Breast epithelium (tissue), 3 donors: Measurements from ENCODE around the gene TAMALIN.

ENCODE experiments used
- POLR2A ChIP-seq: fragments of 450-650 bp; IDR thresholded peaks from one replicate; pipeline ENCODE4 v1.6.1; 2016; ENCODE audit warnings: antibody characterized with exemption, mild to moderate bottlenecking, moderate library complexity
- POLR2AphosphoS5 ChIP-seq, 3 donors: sonication (generic); formaldehyde crosslinking; IDR thresholded peaks; one replicate each; pipeline ENCODE4 v1.6.1; 2017; ENCODE audit warnings: antibody characterized with exemption in 3 of 3
- TF ChIP-seq, protein P1 (sequence below), 3 donors: fragments of 450-650 bp; IDR thresholded peaks; one replicate each; pipeline ENCODE4 v1.5.1; 2016 to 2017; ENCODE audit warnings: antibody characterized with exemption in 3 of 3, mild to moderate bottlenecking in 3 of 3, moderate library complexity in 3 of 3

DNA sequence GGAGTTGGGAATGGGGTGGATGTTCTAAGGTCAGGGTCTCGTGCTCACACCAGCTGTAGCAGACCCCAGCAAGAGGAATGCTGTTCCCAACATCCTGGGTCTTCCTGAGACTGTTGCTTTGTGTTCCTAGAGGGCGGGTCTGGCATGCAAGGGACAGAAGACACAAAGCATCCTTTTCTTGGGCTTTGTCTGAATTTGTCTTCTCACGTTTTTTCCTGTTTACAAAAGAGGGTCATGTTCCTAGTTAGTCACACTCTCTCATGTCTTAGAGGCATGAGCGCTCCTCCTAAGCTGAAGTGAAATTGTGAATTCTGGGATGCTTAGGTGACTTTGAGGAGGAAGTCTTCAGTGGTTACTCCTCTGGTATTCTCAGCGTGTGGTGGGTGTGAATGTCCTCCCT is 9.6 kb upstream of the TAMALIN start:
- TF ChIP-seq, protein P1, sequence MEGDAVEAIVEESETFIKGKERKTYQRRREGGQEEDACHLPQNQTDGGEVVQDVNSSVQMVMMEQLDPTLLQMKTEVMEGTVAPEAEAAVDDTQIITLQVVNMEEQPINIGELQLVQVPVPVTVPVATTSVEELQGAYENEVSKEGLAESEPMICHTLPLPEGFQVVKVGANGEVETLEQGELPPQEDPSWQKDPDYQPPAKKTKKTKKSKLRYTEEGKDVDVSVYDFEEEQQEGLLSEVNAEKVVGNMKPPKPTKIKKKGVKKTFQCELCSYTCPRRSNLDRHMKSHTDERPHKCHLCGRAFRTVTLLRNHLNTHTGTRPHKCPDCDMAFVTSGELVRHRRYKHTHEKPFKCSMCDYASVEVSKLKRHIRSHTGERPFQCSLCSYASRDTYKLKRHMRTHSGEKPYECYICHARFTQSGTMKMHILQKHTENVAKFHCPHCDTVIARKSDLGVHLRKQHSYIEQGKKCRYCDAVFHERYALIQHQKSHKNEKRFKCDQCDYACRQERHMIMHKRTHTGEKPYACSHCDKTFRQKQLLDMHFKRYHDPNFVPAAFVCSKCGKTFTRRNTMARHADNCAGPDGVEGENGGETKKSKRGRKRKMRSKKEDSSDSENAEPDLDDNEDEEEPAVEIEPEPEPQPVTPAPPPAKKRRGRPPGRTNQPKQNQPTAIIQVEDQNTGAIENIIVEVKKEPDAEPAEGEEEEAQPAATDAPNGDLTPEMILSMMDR (IDR thresholded peaks at IDR 0.05): no peak
- TF ChIP-seq POLR2A: no peak
- no peak for TF ChIP-seq POLR2AphosphoS5 (IDR thresholded peaks at IDR 0.05)
